ENCODE measurements around the gene DDX54.

- TF ChIP-seq CTCF (IDR thresholded peaks at IDR 0.05) (no peak), ZFX (IDR thresholded peaks at IDR 0.05; ENCODE audit: borderline replicate concordance) (no peak)
Observed at GRCh38 chr12:113231235-113232088, 46.2 kb upstream of the DDX54 start.

Measured in 22Rv1 (cell line).